Right ventricle myocardium inferior (tissue), 1 donor: ENCODE measurements around the gene ALDH1A3. TPM values are rescaled to one million over a fixed set of nuclear protein-coding genes. Genes with fewer than 3 reads are reported as not detected.

Source experiments
- ATAC-seq: fragments of 200-7000 bp; cut with Tn5 transposase; one replicate; pipeline ENCODE4 v1.9.1; 2020; ENCODE audit warnings: mild to moderate bottlenecking, moderate library complexity
- DNase-seq: peaks from one replicate; pipeline ENCODE4 v3.0.0; 2021; ENCODE audit errors: missing footprints
- intact Hi-C: fragments of 100-400 bp; cut with DNase I; formaldehyde crosslinking; loops from one replicate; pipeline ENCODE4 v1.11.0; 2022
- total RNA-seq: library from RNA; stranded (reverse); fragmentation: NEBNext Ultra II Directional; extraction: Animal tissue kit (Norgen Biotek cat#: 25700); gene quantifications from one replicate; pipeline ENCODE4 v1.2.1, GENCODE V29; 2021
- donor health status: DM: no; HTN: yes; CAD: no; lungs with severe emphysema.

ALDH1A3 gene
- total RNA-seq, 1 donor from 2014 or later, result 3.7 TPM

GRCh38 chr15:100897221-100898151 lies 17.9 kb downstream of the ALDH1A3 start:
- no peak for ATAC-seq
- DNase-seq, result no peak
- intact Hi-C loops, result no loop called here

GRCh38 chr15:100898152-100898490 lies 18.5 kb downstream of the ALDH1A3 start:
- DNase-seq (no peak), ATAC-seq (no peak)
- intact Hi-C loops, result no loop called here

GRCh38 chr15:100898661-100899462 lies 19.2 kb downstream of the ALDH1A3 start:
- no peak for ATAC-seq
- no peak for DNase-seq
- intact Hi-C loops, result no loop called here

GRCh38 chr15:100899601-100900000 lies 20.0 kb downstream of the ALDH1A3 start:
- DNase-seq, result no peak

GRCh38 chr15:100900136-100900794 lies 20.6 kb downstream of the ALDH1A3 start:
- intact Hi-C loops, result no loop called here
- ATAC-seq, result no peak
- no peak for DNase-seq

More at GRCh38 chr15:100899601-100900000, 20.0 kb downstream of the ALDH1A3 start:
- ATAC-seq, result no peak
- intact Hi-C loops, result no loop called here

GRCh38 chr15:100900795-100901169 lies 21.2 kb downstream of the ALDH1A3 start:
- DNase-seq (no peak), ATAC-seq (no peak)
- intact Hi-C loops, result no loop called here

- ATAC-seq (no peak), DNase-seq (no peak)
- intact Hi-C loops, result no loop called here
Measured at GRCh38 chr15:100901296-100901695, 21.7 kb downstream of the ALDH1A3 start.

- DNase-seq, result no peak
- ATAC-seq, result peak; percentile 10
- intact Hi-C loops, result no loop called here
Measured at GRCh38 chr15:100901702-100902435, 22.2 kb downstream of the ALDH1A3 start.

GRCh38 chr15:100902436-100903167 lies 23.0 kb downstream of the ALDH1A3 start:
- intact Hi-C loops, result no loop called here
- ATAC-seq, result peak; percentile 85

GRCh38 chr15:100903168-100903554 lies 23.5 kb downstream of the ALDH1A3 start:
- intact Hi-C loops, result no loop called here
- no peak for ATAC-seq
- DNase-seq, result no peak

More at GRCh38 chr15:100902436-100903167, 23.0 kb downstream of the ALDH1A3 start:
- peak; percentile 78 for DNase-seq

GRCh38 chr15:100905850-100906249 lies 26.2 kb downstream of the ALDH1A3 start:
- DNase-seq (no peak), ATAC-seq (no peak)
- intact Hi-C loops, result no loop called here

- DNase-seq (no peak), ATAC-seq (no peak)
- intact Hi-C loops, result no loop called here
Measured at GRCh38 chr15:100908466-100908865, 28.8 kb downstream of the ALDH1A3 start.

- intact Hi-C loops, result no loop called here
- no peak for ATAC-seq
- no peak for DNase-seq
Measured at GRCh38 chr15:100909565-100909964, 29.9 kb downstream of the ALDH1A3 start.

- no peak for ATAC-seq
- no peak for DNase-seq
- intact Hi-C loops, result no loop called here
Measured at GRCh38 chr15:100909989-100910955, 30.6 kb downstream of the ALDH1A3 start.

GRCh38 chr15:100911086-100911485 lies 31.5 kb downstream of the ALDH1A3 start:
- DNase-seq, result no peak
- intact Hi-C loops, result no loop called here
- no peak for ATAC-seq

GRCh38 chr15:100913961-100914360 lies 34.3 kb downstream of the ALDH1A3 start:
- intact Hi-C loops, result no loop called here
- ATAC-seq, result peak; percentile 62
- DNase-seq, result no peak

GRCh38 chr15:100914876-100915275 lies 35.2 kb downstream of the ALDH1A3 start:
- DNase-seq, result no peak
- intact Hi-C loops, result loop anchor here (5.0 kb wide), 1 partner anchor 342 kb away; no protein-coding TSS in a partner anchor
- ATAC-seq, result no peak
